ENCODE data around the gene DPYSL5.

GRCh38 chr2:26816893-26817292 is 31.0 kb upstream of the DPYSL5 start:
- TF ChIP-seq SUZ12 (IDR thresholded peaks at IDR 0.05) = no peak
- no peak for TF ChIP-seq FOXA1 (IDR thresholded peaks at IDR 0.05)
- no peak for TF ChIP-seq TARDBP (IDR thresholded peaks at IDR 0.05)
- no peak for TF ChIP-seq NFRKB (IDR thresholded peaks at IDR 0.05)
- TF ChIP-seq FOXK2 (IDR thresholded peaks at IDR 0.05) = no peak
- no peak for TF ChIP-seq SP1 (IDR thresholded peaks at IDR 0.05)
- no peak for TF ChIP-seq BHLHE40 (IDR thresholded peaks at IDR 0.05; ENCODE audit: borderline replicate concordance)
- no peak for TF ChIP-seq LEF1 (IDR thresholded peaks at IDR 0.05; ENCODE audit: borderline replicate concordance)
- no peak for TF ChIP-seq ARNT (IDR thresholded peaks at IDR 0.05)

Measured in HEK293T (cell line).